ENCODE measurements around the gene GCGR.
A peak's percentile ranks its signal among the peaks of the same experiment; 100 is the strongest.
"Not testable (repeated sequence)": the region's sequence is repeated elsewhere in the genome, so short reads cannot be mapped to it uniquely, and the experiment has no call there.

Gene GCGR

DNA sequence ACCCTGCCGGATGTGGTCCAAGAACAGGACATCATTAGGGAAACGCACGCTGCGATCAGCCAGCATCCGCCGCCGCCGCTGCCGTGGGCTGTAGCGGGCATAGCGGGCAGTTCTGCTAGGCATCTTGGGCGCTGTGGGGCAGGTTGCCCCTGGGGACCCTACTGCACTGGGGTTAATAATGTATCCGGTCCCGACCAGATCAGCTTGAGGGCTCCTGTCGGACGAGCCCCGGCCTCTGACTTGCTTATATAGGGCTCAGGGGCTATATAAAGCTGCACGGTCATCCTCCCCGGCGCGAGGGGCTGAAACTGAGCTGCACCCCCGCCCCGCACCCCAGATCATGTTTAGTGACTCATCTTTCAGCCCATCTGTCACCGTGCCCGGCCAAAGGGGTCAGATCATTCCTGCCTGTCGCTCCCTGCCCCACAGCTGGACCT is 30.9 kb downstream of the GCGR start, which contains the start of gene PPP1R27:
Gene PPP1R27 (minus strand): TSS at position 220 of the 437 bp plus-strand sequence. CDS start 97 bp downstream, at position 123.
- Mint-ChIP-seq H3K36me3 (ENCODE audit: low read depth) (no peaks in the 10 kb centered on the region), H3K4me3 (peak within 1 kb of the TSS; percentile 88), H3K27me3 (no peaks in the 10 kb centered on the region), H3K9me3 (no peaks in the 10 kb centered on the region), H3K27ac (peak within 1 kb of the TSS; percentile 89), H3K4me1 (ENCODE audit: low read depth) (peaks cover 27% of the 10 kb centered on the region)

DNA sequence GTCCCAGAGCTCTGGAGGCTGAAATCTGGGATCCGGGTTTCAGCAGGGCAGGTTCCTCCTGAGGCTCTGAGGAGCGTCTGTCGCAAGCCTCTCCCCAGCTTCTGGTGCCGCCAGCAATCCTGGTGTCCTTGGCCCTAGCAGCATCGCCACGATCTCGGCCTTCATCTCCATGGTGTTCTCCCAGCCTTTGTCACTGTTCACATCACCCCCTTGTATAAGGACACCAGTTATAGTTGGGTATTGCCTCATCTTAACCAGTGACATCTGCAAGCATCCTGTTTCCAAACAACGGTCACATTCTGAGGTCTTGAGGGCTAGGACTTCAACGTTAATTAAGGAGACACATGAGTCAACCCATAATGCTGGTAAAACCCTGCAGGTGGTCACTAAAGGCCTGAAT is 33.7 kb downstream of the GCGR start:
- no peaks in the 10 kb centered on the region for H3K36me3 Mint-ChIP-seq (ENCODE audit: low read depth)
- no peaks in the 10 kb centered on the region for H3K27me3 Mint-ChIP-seq
- no peaks in the 10 kb centered on the region for H3K9me3 Mint-ChIP-seq
- H3K27ac Mint-ChIP-seq = no peak overlapping the region
- H3K4me3 Mint-ChIP-seq = no peak overlapping the region
- peaks cover 5% of the 10 kb centered on the region for H3K4me1 Mint-ChIP-seq (ENCODE audit: low read depth)

DNA sequence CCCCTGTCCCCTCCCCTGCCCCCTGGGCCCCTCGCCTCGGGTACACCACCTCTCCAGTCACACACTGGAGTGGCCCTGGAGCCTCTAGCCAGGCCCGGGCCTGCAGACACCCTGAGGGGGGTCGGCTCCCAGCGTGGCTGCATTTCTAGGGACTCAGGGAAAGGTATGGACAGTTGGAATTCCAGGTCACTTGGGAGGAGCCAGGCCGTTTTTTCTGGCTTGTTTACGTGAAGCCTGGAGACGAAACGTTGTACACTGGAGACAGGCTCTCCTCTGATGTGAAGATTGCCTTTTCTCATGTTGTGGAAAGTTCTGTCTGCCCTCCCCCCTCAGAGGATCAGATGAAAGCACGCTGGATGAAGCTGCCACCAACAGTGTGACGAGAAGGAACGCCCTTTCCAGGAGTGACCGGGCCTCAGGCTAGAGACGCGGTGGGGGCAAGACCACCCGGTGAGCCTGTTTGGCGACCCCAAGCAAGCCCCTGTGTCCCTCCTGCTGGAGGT is 34.9 kb downstream of the GCGR start:
- H3K36me3 Mint-ChIP-seq (ENCODE audit: low read depth) = peaks cover 6% of the 10 kb centered on the region
- no peaks in the 10 kb centered on the region for H3K27me3 Mint-ChIP-seq
- no peaks in the 10 kb centered on the region for H3K9me3 Mint-ChIP-seq
- H3K4me3 Mint-ChIP-seq = no peak overlapping the region
- H3K27ac Mint-ChIP-seq = no peak overlapping the region
- H3K4me1 Mint-ChIP-seq (ENCODE audit: low read depth) = peaks cover 2% of the 10 kb centered on the region

DNA sequence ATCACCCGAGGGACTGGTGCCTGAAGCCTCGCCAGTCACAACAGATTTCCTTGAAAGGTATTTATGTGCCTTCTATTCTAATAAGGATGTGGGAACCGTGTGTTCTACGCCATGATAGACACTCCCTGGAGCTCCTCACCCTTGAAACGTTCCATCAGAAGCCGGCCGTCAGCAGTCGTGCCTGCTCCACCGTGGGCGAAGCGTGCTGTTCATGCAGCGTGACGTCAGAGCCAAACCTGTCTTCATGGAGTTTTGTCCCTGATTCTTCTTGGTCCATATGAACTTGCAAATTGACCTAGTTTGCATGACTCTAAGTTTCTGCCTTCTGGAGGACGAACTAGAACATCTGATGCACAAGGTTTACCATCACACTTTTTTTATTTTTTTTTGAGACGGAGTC is 35.4 kb downstream of the GCGR start:
- Mint-ChIP-seq H3K27me3 (no peaks in the 10 kb centered on the region), H3K9me3 (no peaks in the 10 kb centered on the region)

DNA sequence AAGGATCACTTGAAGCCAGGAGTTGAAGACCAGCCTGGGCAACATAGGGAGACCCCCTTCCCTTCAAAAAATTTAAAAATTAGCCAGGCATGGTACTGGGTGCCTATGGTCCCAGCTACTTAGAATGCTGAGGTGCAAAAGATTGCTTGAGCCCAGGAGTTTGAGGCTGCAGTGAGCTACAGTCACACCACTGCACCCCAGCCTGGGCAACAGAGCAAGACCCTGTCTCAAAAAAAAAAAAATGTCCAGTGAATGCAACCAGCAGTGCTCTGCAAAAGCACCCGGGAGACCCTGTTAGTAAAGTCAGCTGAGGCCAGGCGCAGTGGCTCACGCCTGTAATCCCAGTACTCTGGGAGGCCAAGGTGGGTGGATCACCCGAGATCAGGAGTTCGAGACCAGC is 36.1 kb downstream of the GCGR start:
- not testable (repeated sequence) for H3K27ac Mint-ChIP-seq; H3K4me3 Mint-ChIP-seq; H3K4me1 Mint-ChIP-seq (ENCODE audit: low read depth); H3K27me3 Mint-ChIP-seq; H3K9me3 Mint-ChIP-seq
- peaks cover 15% of the 10 kb centered on the region for H3K36me3 Mint-ChIP-seq (ENCODE audit: low read depth)

More for the DNA sequence above, 35.4 kb downstream of the GCGR start:
- H3K27ac Mint-ChIP-seq = no peak overlapping the region
- peaks cover 9% of the 10 kb centered on the region for H3K36me3 Mint-ChIP-seq (ENCODE audit: low read depth)
- H3K4me1 Mint-ChIP-seq (ENCODE audit: low read depth) = no peaks in the 10 kb centered on the region
- no peak overlapping the region for H3K4me3 Mint-ChIP-seq

DNA sequence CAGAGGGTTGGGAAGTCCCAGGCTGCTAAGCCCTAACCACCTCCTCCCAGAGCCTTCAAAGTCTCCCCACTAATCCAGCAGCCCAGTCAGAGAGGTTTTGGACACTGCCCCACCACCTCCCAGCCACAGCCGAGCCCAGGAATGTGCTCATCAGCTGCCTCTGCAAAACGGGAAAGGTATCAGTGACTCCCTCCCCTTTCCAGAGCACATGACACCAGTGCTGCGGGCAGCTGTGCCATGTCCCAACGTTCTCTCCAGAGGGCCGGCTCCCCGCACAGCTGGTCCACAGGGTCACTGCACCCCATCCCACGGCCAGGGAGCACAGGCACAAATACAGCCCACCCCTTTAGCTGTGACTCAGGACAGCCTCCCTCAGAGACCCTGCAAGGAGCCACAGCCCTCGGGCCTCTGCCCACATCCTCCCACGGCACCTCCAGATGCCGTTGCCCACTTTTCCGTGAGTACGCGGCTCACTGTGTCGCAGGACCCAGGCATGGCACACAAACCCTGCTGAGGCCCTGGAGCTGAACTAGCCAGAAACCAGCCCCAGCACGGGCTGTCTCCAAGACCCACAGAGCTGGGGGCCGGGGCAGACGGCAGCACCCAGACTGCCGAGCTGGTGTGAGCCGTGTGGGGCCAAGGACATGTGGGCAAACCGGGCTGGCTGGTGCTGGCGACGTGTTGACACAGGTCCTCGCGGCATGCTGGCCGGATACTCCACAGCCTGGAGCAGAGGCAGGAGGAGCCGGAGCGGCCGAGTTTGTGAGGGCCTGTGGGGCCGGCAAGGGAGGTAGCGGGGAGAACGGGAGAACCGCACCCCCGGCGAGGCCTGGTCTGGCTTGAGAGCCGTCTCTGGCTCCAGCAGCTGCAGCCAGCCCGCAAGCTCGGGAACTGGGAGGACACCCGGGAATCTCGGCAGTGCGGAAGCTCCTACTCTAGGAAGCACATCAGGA is 37.2 kb downstream of the GCGR start:
- Mint-ChIP-seq H3K36me3 (ENCODE audit: low read depth) (peaks cover 20% of the 10 kb centered on the region), H3K4me1 (ENCODE audit: low read depth) (no peaks in the 10 kb centered on the region), H3K27me3 (no peaks in the 10 kb centered on the region), H3K9me3 (no peaks in the 10 kb centered on the region), H3K4me3 (no peak overlapping the region), H3K27ac (no peak overlapping the region)

DNA sequence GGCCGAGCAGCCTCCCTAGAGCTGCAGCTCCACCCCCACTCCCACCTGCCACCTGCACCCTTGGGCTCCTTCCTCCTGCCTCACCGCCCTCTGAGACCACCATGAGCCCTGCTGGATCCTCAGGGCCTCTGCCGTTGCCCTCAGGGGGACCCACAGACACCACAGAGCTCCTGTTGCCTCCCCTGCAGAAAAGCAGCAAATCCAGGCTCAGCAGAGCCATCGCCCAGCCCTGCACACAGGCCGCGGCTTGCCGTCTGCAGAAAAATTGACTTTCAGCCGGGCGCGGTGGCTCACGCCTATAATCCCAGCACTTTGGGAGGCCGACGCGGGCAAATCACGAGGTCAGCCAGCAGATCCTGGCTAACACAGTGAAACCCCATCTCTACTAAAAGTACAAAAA is 37.9 kb downstream of the GCGR start:
- Mint-ChIP-seq H3K4me3 (no peak overlapping the region), H3K9me3 (no peaks in the 10 kb centered on the region), H3K36me3 (ENCODE audit: low read depth) (peaks cover 26% of the 10 kb centered on the region), H3K4me1 (ENCODE audit: low read depth) (no peaks in the 10 kb centered on the region), H3K27me3 (no peaks in the 10 kb centered on the region), H3K27ac (no peak overlapping the region)

DNA sequence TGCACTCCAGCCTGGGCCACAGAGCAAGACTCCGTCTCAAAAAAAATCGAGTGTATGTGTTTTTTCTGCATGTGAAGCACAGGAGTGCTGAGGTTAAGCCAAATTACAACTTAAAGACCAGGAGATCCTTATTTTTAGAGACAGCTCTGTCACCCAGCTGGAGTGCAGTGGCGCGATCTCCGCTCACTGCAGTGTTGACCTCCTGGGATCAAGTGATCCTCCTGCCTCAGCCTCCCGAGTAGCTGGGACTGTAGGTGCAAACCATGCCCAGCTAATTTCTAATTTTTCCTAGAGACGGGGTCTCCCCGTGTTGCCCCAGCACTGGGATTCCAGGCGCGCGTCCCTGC is 38.4 kb downstream of the GCGR start:
- no peak overlapping the region for H3K27ac Mint-ChIP-seq
- H3K36me3 Mint-ChIP-seq (ENCODE audit: low read depth) = peaks cover 31% of the 10 kb centered on the region
- no peaks in the 10 kb centered on the region for H3K4me1 Mint-ChIP-seq (ENCODE audit: low read depth)
- no peaks in the 10 kb centered on the region for H3K9me3 Mint-ChIP-seq
- H3K27me3 Mint-ChIP-seq = no peaks in the 10 kb centered on the region
- no peak overlapping the region for H3K4me3 Mint-ChIP-seq

DNA sequence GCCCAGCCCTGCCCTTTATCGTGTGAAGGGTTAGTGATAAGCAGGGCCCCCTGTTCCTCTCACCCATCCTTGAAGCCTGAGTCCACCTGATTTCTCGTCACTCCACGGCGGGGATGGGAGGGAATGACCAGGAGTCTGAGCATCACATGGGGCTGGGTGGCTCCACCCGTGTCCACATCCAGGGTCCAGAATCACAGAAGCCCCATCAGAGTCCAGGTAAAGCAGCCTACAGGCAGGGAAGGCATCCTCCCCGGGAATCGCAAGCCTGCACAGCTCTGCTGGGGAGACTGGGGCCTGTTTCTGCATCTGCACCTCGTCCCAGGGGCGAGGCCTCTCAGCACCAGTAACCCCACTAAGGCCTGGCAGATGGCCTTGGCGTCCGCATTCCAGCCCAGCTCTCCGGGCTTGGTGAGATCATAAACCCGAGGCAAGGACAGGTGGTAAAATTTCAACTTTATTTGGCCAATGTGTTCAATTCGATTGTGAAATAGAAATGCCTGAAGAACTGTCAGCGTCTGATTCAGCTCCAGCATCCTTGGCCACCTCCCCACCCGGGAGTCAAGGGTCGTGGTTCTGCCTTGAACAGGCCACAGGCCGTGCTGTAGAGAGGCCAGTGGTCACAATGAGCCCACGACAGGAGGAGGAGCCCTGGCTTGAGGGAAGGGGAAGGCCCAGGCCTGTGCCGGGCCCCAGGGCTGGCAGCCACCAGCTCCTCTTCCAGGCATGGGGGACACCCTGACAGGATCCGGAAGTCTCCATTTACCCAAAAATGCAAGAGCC is 39.0 kb downstream of the GCGR start:
- no peak overlapping the region for H3K4me3 Mint-ChIP-seq
- H3K36me3 Mint-ChIP-seq (ENCODE audit: low read depth) = peaks cover 35% of the 10 kb centered on the region
- H3K27me3 Mint-ChIP-seq = no peaks in the 10 kb centered on the region
- no peaks in the 10 kb centered on the region for H3K9me3 Mint-ChIP-seq
- no peaks in the 10 kb centered on the region for H3K4me1 Mint-ChIP-seq (ENCODE audit: low read depth)
- H3K27ac Mint-ChIP-seq = no peak overlapping the region

DNA sequence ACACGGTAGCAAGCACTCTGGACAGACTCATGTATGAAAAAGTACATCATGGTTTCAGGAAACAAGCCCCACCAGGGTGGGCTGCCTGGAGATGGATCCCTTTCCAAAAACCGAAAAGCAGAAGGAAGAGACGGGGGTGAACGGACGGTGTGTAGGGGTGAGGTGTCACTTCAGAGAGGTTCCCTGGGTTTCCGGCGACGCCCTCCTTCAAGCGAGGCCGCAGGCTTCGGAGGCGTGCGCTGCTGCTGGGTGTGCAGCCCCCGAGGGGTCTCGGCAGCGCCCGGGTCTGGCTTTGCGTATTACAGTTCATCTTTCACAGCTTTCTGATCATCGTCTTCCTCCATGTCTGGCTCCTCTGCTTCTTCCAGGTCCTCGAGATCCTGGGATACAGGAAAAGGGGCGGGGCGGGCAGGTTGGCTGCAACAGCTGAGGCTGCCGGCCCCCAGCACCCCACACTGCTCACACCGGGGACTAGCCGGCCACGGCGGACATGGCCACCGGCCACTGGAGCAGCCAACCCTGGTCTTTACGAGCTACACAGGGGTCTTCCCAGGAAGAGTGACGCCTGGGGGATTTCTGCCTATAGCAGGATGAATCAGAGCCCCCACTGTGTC is 39.9 kb downstream of the GCGR start:
- H3K9me3 Mint-ChIP-seq = no peaks in the 10 kb centered on the region
- H3K27me3 Mint-ChIP-seq = no peaks in the 10 kb centered on the region
- H3K4me3 Mint-ChIP-seq = no peak overlapping the region
- no peak overlapping the region for H3K27ac Mint-ChIP-seq
- H3K36me3 Mint-ChIP-seq (ENCODE audit: low read depth) = peaks cover 39% of the 10 kb centered on the region
- no peaks in the 10 kb centered on the region for H3K4me1 Mint-ChIP-seq (ENCODE audit: low read depth)

DNA sequence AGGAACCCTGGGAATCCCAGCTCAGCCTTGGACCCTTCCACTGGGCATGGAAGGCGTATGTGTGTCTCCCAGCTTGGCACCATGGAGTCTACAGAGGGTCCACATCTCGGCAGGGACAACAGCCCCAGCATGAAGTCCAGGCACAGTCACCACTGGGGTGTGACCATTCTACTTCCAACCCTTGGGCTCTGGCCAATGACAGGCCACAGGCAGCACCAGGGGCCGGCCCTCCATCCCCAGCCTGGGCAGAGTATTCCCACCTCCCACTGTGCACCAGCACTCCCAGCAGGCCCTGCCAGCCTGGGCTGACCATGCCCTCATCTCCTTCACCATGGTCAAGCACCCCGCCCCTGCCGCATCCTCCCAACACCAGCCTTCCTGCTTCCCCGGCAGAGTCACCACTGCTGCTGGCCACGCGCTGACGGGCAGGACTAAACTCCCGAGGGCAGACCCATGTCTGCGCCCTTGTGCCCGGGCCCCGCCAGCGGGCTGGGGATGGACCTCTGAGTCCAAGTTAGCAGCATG is 40.4 kb downstream of the GCGR start:
- H3K9me3 Mint-ChIP-seq = no peaks in the 10 kb centered on the region
- no peaks in the 10 kb centered on the region for H3K27me3 Mint-ChIP-seq
- H3K4me1 Mint-ChIP-seq (ENCODE audit: low read depth) = no peaks in the 10 kb centered on the region
- H3K27ac Mint-ChIP-seq = no peak overlapping the region
- H3K4me3 Mint-ChIP-seq = no peak overlapping the region
- H3K36me3 Mint-ChIP-seq (ENCODE audit: low read depth) = peaks cover 39% of the 10 kb centered on the region

DNA sequence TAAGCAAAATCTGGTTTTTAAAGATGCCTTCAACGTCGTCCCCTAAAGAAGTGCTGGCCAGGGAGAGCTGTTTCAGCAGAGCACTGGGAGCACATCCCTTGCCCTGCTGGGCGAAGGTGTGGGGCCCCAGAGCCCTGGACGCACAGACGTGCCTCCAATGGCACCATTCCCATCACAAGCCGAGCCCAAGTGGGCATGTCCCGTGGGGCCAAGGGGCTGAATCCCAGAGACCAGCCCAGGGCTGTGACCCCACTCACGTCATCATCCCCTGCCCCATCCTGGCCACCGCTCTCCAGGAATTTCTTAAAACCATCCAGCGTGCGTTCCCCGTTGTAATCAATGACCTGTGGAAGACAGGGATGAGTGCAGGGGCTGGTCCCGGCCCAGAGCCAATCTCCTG is 40.9 kb downstream of the GCGR start:
- H3K9me3 Mint-ChIP-seq = no peaks in the 10 kb centered on the region
- H3K36me3 Mint-ChIP-seq (ENCODE audit: low read depth) = peaks cover 39% of the 10 kb centered on the region
- no peak overlapping the region for H3K27ac Mint-ChIP-seq
- no peaks in the 10 kb centered on the region for H3K27me3 Mint-ChIP-seq
- no peaks in the 10 kb centered on the region for H3K4me1 Mint-ChIP-seq (ENCODE audit: low read depth)
- H3K4me3 Mint-ChIP-seq = no peak overlapping the region

DNA sequence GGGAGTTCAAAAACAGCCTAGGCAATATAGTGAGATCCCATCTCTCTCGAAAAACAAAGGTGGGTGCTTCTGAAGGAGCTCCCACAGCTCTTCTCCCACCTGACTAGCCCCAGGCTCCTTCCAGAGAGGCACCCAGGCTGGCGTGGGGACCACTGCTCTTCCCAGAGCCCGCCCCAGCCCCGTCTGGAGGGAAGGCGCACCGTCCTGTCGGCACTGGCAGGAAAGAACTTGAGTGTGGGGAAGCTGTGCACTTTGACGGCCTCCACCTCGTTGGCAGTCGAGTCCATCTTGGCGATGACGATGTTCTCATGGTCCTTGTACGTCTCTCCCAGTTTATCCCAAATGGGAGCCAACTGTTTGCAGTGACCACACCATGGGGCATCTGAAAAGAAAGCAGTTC is 41.4 kb downstream of the GCGR start:
- Mint-ChIP-seq H3K27ac (no peak overlapping the region), H3K9me3 (no peaks in the 10 kb centered on the region), H3K27me3 (no peaks in the 10 kb centered on the region), H3K4me1 (ENCODE audit: low read depth) (no peaks in the 10 kb centered on the region), H3K36me3 (ENCODE audit: low read depth) (peaks cover 39% of the 10 kb centered on the region), H3K4me3 (no peak overlapping the region)

DNA sequence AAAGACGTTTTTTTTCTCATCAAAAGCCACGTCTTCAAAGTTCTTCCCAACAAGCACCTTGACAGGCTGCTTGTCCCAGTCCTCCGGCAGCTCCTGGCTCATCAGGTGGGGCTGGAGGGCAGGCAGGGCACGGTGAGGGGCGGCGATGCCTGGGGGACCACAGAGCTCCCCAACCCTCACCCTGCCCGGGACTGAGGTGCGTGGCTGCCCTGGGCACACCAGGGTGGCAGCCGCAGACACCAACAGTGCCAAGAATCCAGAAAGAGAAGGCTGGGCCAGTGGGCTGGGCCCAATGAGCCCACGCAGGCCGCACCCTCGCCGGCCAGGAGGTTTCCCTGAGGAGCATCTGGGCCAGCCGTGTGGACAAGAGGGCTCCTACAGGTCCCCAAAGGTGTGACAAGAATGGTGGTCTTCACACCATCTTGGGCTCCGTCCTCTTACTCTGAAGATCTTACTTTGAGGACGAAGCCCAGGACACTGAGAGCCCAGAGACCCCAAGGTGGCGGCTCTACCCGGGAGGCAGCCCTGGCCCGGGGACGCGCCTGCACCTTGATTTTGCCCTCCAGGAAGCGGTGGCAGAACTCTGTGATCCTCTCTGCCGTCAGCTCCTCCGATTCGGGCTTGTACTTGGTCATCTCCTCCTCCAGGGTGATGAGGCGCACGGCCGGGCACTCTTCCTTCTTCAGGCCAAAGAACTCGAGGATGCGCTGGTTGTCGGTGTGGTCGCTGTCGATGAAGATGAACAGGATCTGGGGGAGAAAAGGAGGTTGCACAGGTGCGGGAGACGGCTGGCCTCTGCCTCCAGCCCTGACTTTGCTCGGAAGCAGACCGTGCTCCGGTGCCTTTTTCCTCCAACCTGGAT is 42.2 kb downstream of the GCGR start:
- no peak overlapping the region for H3K27ac Mint-ChIP-seq
- no peaks in the 10 kb centered on the region for H3K27me3 Mint-ChIP-seq
- no peaks in the 10 kb centered on the region for H3K4me1 Mint-ChIP-seq (ENCODE audit: low read depth)
- H3K9me3 Mint-ChIP-seq = no peaks in the 10 kb centered on the region
- H3K36me3 Mint-ChIP-seq (ENCODE audit: low read depth) = peaks cover 40% of the 10 kb centered on the region
- no peak overlapping the region for H3K4me3 Mint-ChIP-seq

Measured in stimulated activated naive CD8-positive, alpha-beta T cell treated with anti-CD3 and anti-CD28 coated beads, Interleukin-15, Interleukin-2, amounts not matched to agents 100 ng/mL and 50 ng/mL, for 24 hours (primary cell).